SU-DHL-6 (cell line): ENCODE measurements around the gene BEND7.

Source experiments
- H2AFZ ChIP-seq: fragments of 200-600 bp; sonication (generic); 2 replicates; pipeline ENCODE4 v1.6.1; 2014; ENCODE audit warnings: low read depth, mild to moderate bottlenecking, moderate library complexity, mixed read lengths, antibody characterized with exemption, low read length; ENCODE audit not compliant: severe bottlenecking
- H3F3A ChIP-seq: fragments of 200-600 bp; shearing (Covaris generic); 2 replicates; pipeline ENCODE4 v1.6.0; 2016; ENCODE audit warnings: antibody characterized with exemption, mild to moderate bottlenecking; ENCODE audit not compliant: insufficient read depth
- H3K27ac ChIP-seq: fragments of 200-600 bp; sonication (generic); 2 replicates; pipeline ENCODE4 v1.5.1; 2016; ENCODE audit warnings: low read depth, mild to moderate bottlenecking, low read length, moderate library complexity, mixed read lengths
- H3K27me3 ChIP-seq: fragments of 200-600 bp; sonication (generic), shearing (Covaris generic); 2 replicates; pipeline ENCODE4 v1.6.0; 2014; ENCODE audit warnings: mild to moderate bottlenecking, low read length
- H3K36me3 ChIP-seq: fragments of 200-600 bp; sonication (generic); 2 replicates; pipeline ENCODE4 v1.6.1; 2014; ENCODE audit warnings: mild to moderate bottlenecking, low read length, mixed read lengths
- H3K4me2 ChIP-seq: fragments of 300-600, 200-600 bp; shearing (Covaris generic), sonication (generic); 2 replicates; pipeline ENCODE4 v1.6.0; 2014; ENCODE audit warnings: low read length, low read depth, mild to moderate bottlenecking; ENCODE audit not compliant: poor library complexity, severe bottlenecking
- H3K4me3 ChIP-seq: fragments of 200-600 bp; sonication (generic); 2 replicates; pipeline ENCODE4 v1.5.1; 2014; ENCODE audit warnings: antibody characterized with exemption, low read length, mild to moderate bottlenecking, mixed read lengths; ENCODE audit not compliant: insufficient read depth, poor library complexity, severe bottlenecking
- H3K79me2 ChIP-seq: fragments of 200-600 bp; sonication (generic); 2 replicates; pipeline ENCODE4 v1.6.1; 2014; ENCODE audit warnings: mild to moderate bottlenecking, low read length, moderate library complexity; ENCODE audit not compliant: insufficient read depth
- H3K9ac ChIP-seq: fragments of 200-600 bp; sonication (generic); 2 replicates; pipeline ENCODE4 v1.7.0; 2014; ENCODE audit warnings: mild to moderate bottlenecking, low read length
- H3K9me2 ChIP-seq: fragments of 200-600 bp; sonication (generic); replicated peaks from 2 replicates; pipeline ENCODE4 v1.6.1; 2014; ENCODE audit warnings: low read length; ENCODE audit not compliant: insufficient read depth
- H3K9me3 ChIP-seq: fragments of 200-600 bp; sonication (generic); 2 replicates; pipeline ENCODE4 v1.6.1; 2014; ENCODE audit warnings: low read length, mixed read lengths; ENCODE audit not compliant: insufficient read depth
- H4K20me1 ChIP-seq: fragments of 200-600 bp; sonication (generic); 2 replicates; pipeline ENCODE4 v1.6.1; 2014; ENCODE audit warnings: low read depth, mild to moderate bottlenecking, antibody characterized with exemption, low read length, moderate library complexity, mixed read lengths
- EZH2phosphoT487 ChIP-seq: fragments of 200-600 bp; sonication (generic), shearing (Covaris generic); conservative IDR thresholded peaks from 2 replicates; pipeline ENCODE4 v1.6.1; 2018; ENCODE audit warnings: mild to moderate bottlenecking, antibody characterized with exemption, low read length, moderate library complexity, mixed read lengths
- TF ChIP-seq, protein P1 (sequence below): fragments of 200-600 bp; sonication (generic); IDR thresholded peaks from one replicate; pipeline ENCODE4 v1.5.1; 2017; ENCODE audit warnings: antibody characterized with exemption, mild to moderate bottlenecking, low read length, moderate library complexity; ENCODE audit not compliant: insufficient read depth, poor library complexity, severe bottlenecking

Gene BEND7

DNA sequence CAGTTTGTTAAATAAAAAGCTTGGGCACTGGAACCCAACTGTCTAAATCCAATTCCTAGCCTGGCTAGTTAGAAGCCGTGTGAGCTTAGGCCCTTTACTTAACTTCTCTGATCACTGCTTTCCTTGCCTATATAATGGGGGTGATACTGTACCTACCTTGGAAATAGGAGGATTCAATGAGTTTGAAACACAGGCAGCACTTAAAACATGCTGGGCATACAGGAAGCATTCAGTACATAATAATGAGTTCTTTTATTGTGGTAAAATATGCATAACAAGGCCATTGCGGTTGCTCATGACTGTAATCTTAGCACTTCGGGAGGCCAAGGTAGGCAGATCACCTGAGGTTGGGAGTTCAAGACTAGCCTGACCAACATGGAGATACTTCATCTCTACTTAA, 133.3 kb downstream of the BEND7 start:
- no peak overlapping the region for H3K4me2 ChIP-seq
- no peaks in the 10 kb centered on the region for H3F3A ChIP-seq
- no peak overlapping the region for H3K27ac ChIP-seq
- no peak overlapping the region for H3K9ac ChIP-seq
- no peaks in the 10 kb centered on the region for H4K20me1 ChIP-seq
- no peaks in the 10 kb centered on the region for H3K27me3 ChIP-seq
- no peak overlapping the region for H3K4me3 ChIP-seq
- no peaks in the 10 kb centered on the region for H3K79me2 ChIP-seq
- no peaks in the 10 kb centered on the region for H3K9me2 ChIP-seq
- no peak overlapping the region for H2AFZ ChIP-seq
- H3K36me3 ChIP-seq: no peaks in the 10 kb centered on the region
- H3K9me3 ChIP-seq: no peaks in the 10 kb centered on the region
- no peak for TF ChIP-seq EZH2phosphoT487
- TF ChIP-seq, protein P1, sequence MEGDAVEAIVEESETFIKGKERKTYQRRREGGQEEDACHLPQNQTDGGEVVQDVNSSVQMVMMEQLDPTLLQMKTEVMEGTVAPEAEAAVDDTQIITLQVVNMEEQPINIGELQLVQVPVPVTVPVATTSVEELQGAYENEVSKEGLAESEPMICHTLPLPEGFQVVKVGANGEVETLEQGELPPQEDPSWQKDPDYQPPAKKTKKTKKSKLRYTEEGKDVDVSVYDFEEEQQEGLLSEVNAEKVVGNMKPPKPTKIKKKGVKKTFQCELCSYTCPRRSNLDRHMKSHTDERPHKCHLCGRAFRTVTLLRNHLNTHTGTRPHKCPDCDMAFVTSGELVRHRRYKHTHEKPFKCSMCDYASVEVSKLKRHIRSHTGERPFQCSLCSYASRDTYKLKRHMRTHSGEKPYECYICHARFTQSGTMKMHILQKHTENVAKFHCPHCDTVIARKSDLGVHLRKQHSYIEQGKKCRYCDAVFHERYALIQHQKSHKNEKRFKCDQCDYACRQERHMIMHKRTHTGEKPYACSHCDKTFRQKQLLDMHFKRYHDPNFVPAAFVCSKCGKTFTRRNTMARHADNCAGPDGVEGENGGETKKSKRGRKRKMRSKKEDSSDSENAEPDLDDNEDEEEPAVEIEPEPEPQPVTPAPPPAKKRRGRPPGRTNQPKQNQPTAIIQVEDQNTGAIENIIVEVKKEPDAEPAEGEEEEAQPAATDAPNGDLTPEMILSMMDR: no peak

DNA sequence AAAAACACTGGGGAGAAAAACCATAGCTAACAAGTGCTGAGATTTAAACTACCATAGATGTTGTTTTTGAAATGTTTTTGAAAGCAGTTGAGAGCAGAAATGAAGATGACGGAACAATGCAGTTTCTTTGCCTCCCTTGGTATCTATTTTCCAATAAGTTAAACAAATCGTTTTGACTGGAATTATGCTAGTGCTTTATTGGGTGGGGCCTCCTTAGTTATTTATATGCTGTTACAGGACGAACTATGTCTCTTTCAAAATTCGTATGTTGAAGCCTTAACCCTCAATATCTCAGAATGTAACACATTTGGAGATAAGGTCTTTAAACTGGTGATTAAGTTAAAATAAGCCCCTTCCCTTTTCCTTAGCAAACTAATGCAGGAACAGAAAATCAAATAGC, 135.2 kb downstream of the BEND7 start:
- H3K27me3 ChIP-seq: no peaks in the 10 kb centered on the region
- TF ChIP-seq, protein P1: no peak
- no peak for TF ChIP-seq EZH2phosphoT487
- H3K9me2 ChIP-seq: no peaks in the 10 kb centered on the region
- no peaks in the 10 kb centered on the region for H4K20me1 ChIP-seq
- no peak overlapping the region for H3K4me2 ChIP-seq
- H3K4me3 ChIP-seq: no peak overlapping the region
- H3K36me3 ChIP-seq: no peaks in the 10 kb centered on the region
- H3K9ac ChIP-seq: no peak overlapping the region
- H2AFZ ChIP-seq: no peak overlapping the region
- H3K79me2 ChIP-seq: no peaks in the 10 kb centered on the region
- H3F3A ChIP-seq: no peaks in the 10 kb centered on the region
- H3K9me3 ChIP-seq: no peaks in the 10 kb centered on the region
- H3K27ac ChIP-seq: no peak overlapping the region

DNA sequence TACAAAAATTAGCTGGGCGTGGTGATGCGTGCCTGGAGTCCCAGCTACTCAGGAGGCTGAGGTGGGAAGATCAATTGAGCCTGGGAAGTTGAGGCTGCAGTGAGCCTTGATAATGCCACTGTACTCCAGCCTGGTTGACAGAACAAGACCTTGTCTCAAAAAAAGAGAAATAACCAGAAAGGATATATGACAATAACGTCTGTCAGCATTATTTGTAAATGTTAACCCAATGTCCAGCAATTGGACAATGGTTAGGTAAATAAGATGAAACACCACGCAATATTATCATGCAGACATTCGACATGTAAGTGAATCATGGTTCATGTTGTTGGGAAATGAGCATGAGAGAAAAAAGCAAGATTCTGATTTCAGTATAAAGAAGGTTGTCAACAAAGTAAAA, 136.1 kb downstream of the BEND7 start:
- Histone ChIP-seq H3K9ac (no peak overlapping the region), H3K4me3 (no peak overlapping the region), H3K9me2 (no peaks in the 10 kb centered on the region), H4K20me1 (no peaks in the 10 kb centered on the region), H2AFZ (no peak overlapping the region), H3K4me2 (no peak overlapping the region), H3K27ac (no peak overlapping the region), H3K36me3 (no peaks in the 10 kb centered on the region), H3F3A (no peaks in the 10 kb centered on the region), H3K79me2 (no peaks in the 10 kb centered on the region), H3K9me3 (no peaks in the 10 kb centered on the region), H3K27me3 (no peaks in the 10 kb centered on the region)
- TF ChIP-seq, protein P1: no peak
- no peak for TF ChIP-seq EZH2phosphoT487
